Muscle of leg (tissue), 11 donors: ENCODE data around the gene PPP1CA. TPM values are rescaled to one million over a fixed set of nuclear protein-coding genes. Genes with fewer than 3 reads are reported as not detected.

Source experiments
- DNase-seq: peaks from one replicate; pipeline ENCODE4 v3.0.0; 2013
- H3K27ac ChIP-seq: one replicate; pipeline ENCODE4 v1.5.1; 2013; ENCODE audit warnings: mild to moderate bottlenecking, low read length, control low read depth
- H3K27me3 ChIP-seq: one replicate; pipeline ENCODE4 v1.6.1; 2013; ENCODE audit warnings: low read length; ENCODE audit not compliant: control insufficient read depth, insufficient read depth
- H3K36me3 ChIP-seq: one replicate; pipeline ENCODE4 v1.6.1; 2013; ENCODE audit warnings: low read length; ENCODE audit not compliant: control insufficient read depth, insufficient read depth
- H3K4me1 ChIP-seq: one replicate; pipeline ENCODE4 v1.6.1; 2013; ENCODE audit warnings: low read length; ENCODE audit not compliant: control insufficient read depth, insufficient read depth
- H3K4me3 ChIP-seq: one replicate; pipeline ENCODE4 v1.5.1; 2013; ENCODE audit warnings: low read length, control low read depth
- H3K9me3 ChIP-seq: replicated peaks from 2 replicates; pipeline ENCODE4 v1.6.1; 2013; ENCODE audit warnings: low read depth, low read length; ENCODE audit not compliant: control insufficient read depth
- WGBS: methylation state at CpG from one replicate; pipeline ENCODE4 v1.1.5; 2013; ENCODE audit warnings: missing lambda C conversion rate; ENCODE audit not compliant: insufficient coverage; 5-methylcytosine and 5-hydroxymethylcytosine counted together
- polyA plus RNA-seq, 8 donors: library from polyadenylated mRNA; unstranded; fragments of 120-200 nt; gene quantifications; one replicate each; pipeline versions ENCODE4 v1.2.1 to v1.2.3, GENCODE V29; 2013; ENCODE audit warnings: inconsistent platforms in 1 of 8, low replicate concordance in 1 of 8; ENCODE audit not compliant: insufficient read length in 8 of 8, insufficient read depth in 1 of 8
- total RNA-seq: library from RNA; stranded (reverse); fragments of 120-200 nt; gene quantifications from one replicate; pipeline ENCODE4 v1.2.4, GENCODE V29; 2013

Gene PPP1CA
- total and polyA plus RNA-seq, 9 donors: 127 to 150 (median 141) TPM

GRCh38 chr11:67435031-67435726 is 33.5 kb upstream of the PPP1CA start:
- Histone ChIP-seq H3K36me3 (peaks cover 76% of the 10 kb centered on the region), H3K4me1 (peaks cover 23% of the 10 kb centered on the region), H3K27ac (no peak overlapping the region), H3K9me3 (no peaks in the 10 kb centered on the region), H3K27me3 (no peaks in the 10 kb centered on the region), H3K4me3 (no peak overlapping the region)
- DNase-seq: no peak
- 91% methylated on average over 11 of the region's 26 CpGs for WGBS

- no peak overlapping the region for H3K4me3 ChIP-seq
- WGBS: 76% methylated on average over 13 of the region's 23 CpGs
- no peak overlapping the region for H3K27ac ChIP-seq
- H3K36me3 ChIP-seq: peaks cover 75% of the 10 kb centered on the region
- H3K4me1 ChIP-seq: peaks cover 21% of the 10 kb centered on the region
- H3K9me3 ChIP-seq: no peaks in the 10 kb centered on the region
- no peak for DNase-seq
- no peaks in the 10 kb centered on the region for H3K27me3 ChIP-seq
These were observed 32.8 kb upstream of the PPP1CA start for GRCh38 chr11:67434395-67434881.

- no peaks in the 10 kb centered on the region for H3K9me3 ChIP-seq
- 86% methylated on average over 15 of the region's 22 CpGs for WGBS
- peaks cover 21% of the 10 kb centered on the region for H3K4me1 ChIP-seq
- H3K27me3 ChIP-seq: no peaks in the 10 kb centered on the region
- DNase-seq: no peak
- no peak overlapping the region for H3K27ac ChIP-seq
- H3K4me3 ChIP-seq: no peak overlapping the region
- peaks cover 72% of the 10 kb centered on the region for H3K36me3 ChIP-seq
These were observed 32.1 kb upstream of the PPP1CA start for GRCh38 chr11:67433536-67434394.

GRCh38 chr11:67432655-67433349 is 31.1 kb upstream of the PPP1CA start:
- Histone ChIP-seq H3K4me3 (no peak overlapping the region), H3K27ac (no peak overlapping the region), H3K4me1 (peaks cover 24% of the 10 kb centered on the region), H3K36me3 (peaks cover 67% of the 10 kb centered on the region), H3K27me3 (no peaks in the 10 kb centered on the region), H3K9me3 (no peaks in the 10 kb centered on the region)
- WGBS: 84% methylated on average over 14 of the region's 22 CpGs
- DNase-seq: no peak

GRCh38 chr11:67431346-67432249 is 29.9 kb upstream of the PPP1CA start:
- Histone ChIP-seq H3K27ac (no peak overlapping the region), H3K4me1 (peaks cover 25% of the 10 kb centered on the region), H3K36me3 (peaks cover 65% of the 10 kb centered on the region), H3K4me3 (no peak overlapping the region), H3K9me3 (no peaks in the 10 kb centered on the region), H3K27me3 (no peaks in the 10 kb centered on the region)
- WGBS: 93% methylated on average over 17 of the region's 24 CpGs
- DNase-seq: no peak

GRCh38 chr11:67429722-67430121 is 28.1 kb upstream of the PPP1CA start:
- 80% methylated on average over 7 of the region's 11 CpGs for WGBS
- no peaks in the 10 kb centered on the region for H3K9me3 ChIP-seq
- peaks cover 16% of the 10 kb centered on the region for H3K4me1 ChIP-seq
- H3K36me3 ChIP-seq: peaks cover 62% of the 10 kb centered on the region
- no peak for DNase-seq
- no peaks in the 10 kb centered on the region for H3K27me3 ChIP-seq
- H3K27ac ChIP-seq: no peak overlapping the region
- no peak overlapping the region for H3K4me3 ChIP-seq

- H3K36me3 ChIP-seq: peaks cover 62% of the 10 kb centered on the region
- H3K9me3 ChIP-seq: no peaks in the 10 kb centered on the region
- DNase-seq: no peak
- no peaks in the 10 kb centered on the region for H3K27me3 ChIP-seq
- peak overlapping the region; percentile 83 for H3K27ac ChIP-seq
- H3K4me3 ChIP-seq: peak overlapping the region; percentile 98
- H3K4me1 ChIP-seq: peaks cover 19% of the 10 kb centered on the region
- 54% methylated on average over 10 of the region's 12 CpGs for WGBS
These were observed 27.5 kb upstream of the PPP1CA start for GRCh38 chr11:67429038-67429668.

GRCh38 chr11:67428052-67429001 is 26.7 kb upstream of the PPP1CA start, which contains the start of gene RPS6KB2:
TSS of gene RPS6KB2 (plus strand) at chr11:67428494. CDS start at chr11:67428546, 52 bp downstream.
- H3K4me3 ChIP-seq: peak within 1 kb of the TSS; percentile 98
- H3K27ac ChIP-seq: peak within 1 kb of the TSS; percentile 83
- no peaks in the 10 kb centered on the region for H3K27me3 ChIP-seq
- under 1% methylated on average over 53 of the region's 68 CpGs for WGBS
- no peaks in the 10 kb centered on the region for H3K9me3 ChIP-seq
- peak; percentile 99 for DNase-seq
- H3K36me3 ChIP-seq: peaks cover 55% of the 10 kb centered on the region
- H3K4me1 ChIP-seq: peaks cover 19% of the 10 kb centered on the region
